ENCODE data around the gene NACC1. TPM values are rescaled to one million over a fixed set of nuclear protein-coding genes. Genes with fewer than 3 reads are reported as not detected.

Gene NACC1
- total RNA-seq, 1 donor from 2014 or later: 68.6 TPM

GRCh38 chr19:13094106-13094504, 24.0 kb upstream of the NACC1 start:
- Mint-ChIP-seq H3K9me3 (ENCODE audit: unreplicated experiment) (peaks cover 4% of the 10 kb centered on the region), H3K4me3 (ENCODE audit: unreplicated experiment) (no peak overlapping the region), H3K4me1 (ENCODE audit: low read depth, unreplicated experiment) (peaks cover 10% of the 10 kb centered on the region), H3K27ac (ENCODE audit: unreplicated experiment) (no peak overlapping the region), H3K36me3 (ENCODE audit: unreplicated experiment) (no peaks in the 10 kb centered on the region), H3K27me3 (ENCODE audit: unreplicated experiment) (peaks cover 4% of the 10 kb centered on the region)
- no peak for DNase-seq
- TF ChIP-seq, protein P1, sequence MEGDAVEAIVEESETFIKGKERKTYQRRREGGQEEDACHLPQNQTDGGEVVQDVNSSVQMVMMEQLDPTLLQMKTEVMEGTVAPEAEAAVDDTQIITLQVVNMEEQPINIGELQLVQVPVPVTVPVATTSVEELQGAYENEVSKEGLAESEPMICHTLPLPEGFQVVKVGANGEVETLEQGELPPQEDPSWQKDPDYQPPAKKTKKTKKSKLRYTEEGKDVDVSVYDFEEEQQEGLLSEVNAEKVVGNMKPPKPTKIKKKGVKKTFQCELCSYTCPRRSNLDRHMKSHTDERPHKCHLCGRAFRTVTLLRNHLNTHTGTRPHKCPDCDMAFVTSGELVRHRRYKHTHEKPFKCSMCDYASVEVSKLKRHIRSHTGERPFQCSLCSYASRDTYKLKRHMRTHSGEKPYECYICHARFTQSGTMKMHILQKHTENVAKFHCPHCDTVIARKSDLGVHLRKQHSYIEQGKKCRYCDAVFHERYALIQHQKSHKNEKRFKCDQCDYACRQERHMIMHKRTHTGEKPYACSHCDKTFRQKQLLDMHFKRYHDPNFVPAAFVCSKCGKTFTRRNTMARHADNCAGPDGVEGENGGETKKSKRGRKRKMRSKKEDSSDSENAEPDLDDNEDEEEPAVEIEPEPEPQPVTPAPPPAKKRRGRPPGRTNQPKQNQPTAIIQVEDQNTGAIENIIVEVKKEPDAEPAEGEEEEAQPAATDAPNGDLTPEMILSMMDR (IDR thresholded peaks at IDR 0.05; ENCODE audit: partially characterized antibody, unreplicated experiment): peak; percentile 69

GRCh38 chr19:13094771-13095392, 23.2 kb upstream of the NACC1 start:
- peaks cover 10% of the 10 kb centered on the region for H3K4me1 Mint-ChIP-seq (ENCODE audit: low read depth, unreplicated experiment)
- DNase-seq: peak; percentile 53
- no peaks in the 10 kb centered on the region for H3K36me3 Mint-ChIP-seq (ENCODE audit: unreplicated experiment)
- H3K4me3 Mint-ChIP-seq (ENCODE audit: unreplicated experiment): peak overlapping the region; percentile 75
- H3K27me3 Mint-ChIP-seq (ENCODE audit: unreplicated experiment): peaks cover 5% of the 10 kb centered on the region
- peak overlapping the region; percentile 75 for H3K27ac Mint-ChIP-seq (ENCODE audit: unreplicated experiment)
- peaks cover 4% of the 10 kb centered on the region for H3K9me3 Mint-ChIP-seq (ENCODE audit: unreplicated experiment)
- TF ChIP-seq, protein P1 (IDR thresholded peaks at IDR 0.05; ENCODE audit: partially characterized antibody, unreplicated experiment): no peak

GRCh38 chr19:13095393-13095784, 22.7 kb upstream of the NACC1 start:
- Mint-ChIP-seq H3K27me3 (ENCODE audit: unreplicated experiment) (peaks cover 10% of the 10 kb centered on the region), H3K4me1 (ENCODE audit: low read depth, unreplicated experiment) (peaks cover 10% of the 10 kb centered on the region), H3K27ac (ENCODE audit: unreplicated experiment) (peak overlapping the region; percentile 85), H3K4me3 (ENCODE audit: unreplicated experiment) (peak overlapping the region; percentile 80), H3K9me3 (ENCODE audit: unreplicated experiment) (peaks cover 7% of the 10 kb centered on the region), H3K36me3 (ENCODE audit: unreplicated experiment) (no peaks in the 10 kb centered on the region)
- TF ChIP-seq, protein P1 (IDR thresholded peaks at IDR 0.05; ENCODE audit: partially characterized antibody, unreplicated experiment): no peak
- DNase-seq: peak; percentile 59

- peaks cover 10% of the 10 kb centered on the region for H3K4me1 Mint-ChIP-seq (ENCODE audit: low read depth, unreplicated experiment)
- peak overlapping the region; percentile 85 for H3K27ac Mint-ChIP-seq (ENCODE audit: unreplicated experiment)
- H3K4me3 Mint-ChIP-seq (ENCODE audit: unreplicated experiment): peak overlapping the region; percentile 80
- H3K36me3 Mint-ChIP-seq (ENCODE audit: unreplicated experiment): no peaks in the 10 kb centered on the region
- TF ChIP-seq, protein P1 (IDR thresholded peaks at IDR 0.05; ENCODE audit: partially characterized antibody, unreplicated experiment): peak; percentile 61
- H3K27me3 Mint-ChIP-seq (ENCODE audit: unreplicated experiment): peaks cover 10% of the 10 kb centered on the region
- DNase-seq: peak; percentile 86
- H3K9me3 Mint-ChIP-seq (ENCODE audit: unreplicated experiment): peaks cover 6% of the 10 kb centered on the region
These were observed 21.8 kb upstream of the NACC1 start for GRCh38 chr19:13095934-13096927.

All from glutamatergic neuron (in vitro differentiated cells).